Smooth muscle cell (in vitro differentiated cells): ENCODE data around the gene HMGXB4. TPM values are rescaled to one million over a fixed set of nuclear protein-coding genes. Genes with fewer than 3 reads are reported as not detected.

Source experiments
- DNase-seq: peaks from one replicate; lab custom pipeline; 2025; ENCODE audit not compliant: unreplicated experiment; lab: John Stamatoyannopoulos, UW
- H2AFZ ChIP-seq: fragments of 200-600 bp; sonication (generic); 2 replicates; pipeline ENCODE4 v1.6.0; 2016; ENCODE audit warnings: antibody characterized with exemption, low read depth, mild to moderate bottlenecking
- H3F3A ChIP-seq: fragments of 200-600 bp; sonication (generic); 2 replicates; pipeline ENCODE4 v1.6.0; 2017; ENCODE audit warnings: antibody characterized with exemption, low read depth
- H3K27ac ChIP-seq: fragments of 200-600 bp; sonication (generic); 2 replicates; pipeline ENCODE4 v1.5.1; 2016; ENCODE audit warnings: low read depth, mild to moderate bottlenecking
- H3K27me3 ChIP-seq: fragments of 200-600 bp; sonication (generic); 2 replicates; pipeline ENCODE4 v1.6.1; 2016; ENCODE audit warnings: low read depth, mild to moderate bottlenecking
- H3K36me3 ChIP-seq: fragments of 200-600 bp; sonication (generic); 2 replicates; pipeline ENCODE4 v1.5.1; 2016; ENCODE audit warnings: low read depth
- H3K4me1 ChIP-seq: fragments of 200-600 bp; sonication (generic); 2 replicates; pipeline ENCODE4 v1.5.1; 2016; ENCODE audit warnings: low read depth
- H3K4me2 ChIP-seq: fragments of 200-600 bp; sonication (generic); 2 replicates; pipeline ENCODE4 v1.6.0; 2016; ENCODE audit warnings: mild to moderate bottlenecking
- H3K4me3 ChIP-seq: fragments of 200-600 bp; sonication (generic); 2 replicates; pipeline ENCODE4 v1.5.1; 2016; ENCODE audit warnings: mild to moderate bottlenecking
- H3K79me2 ChIP-seq: fragments of 200-600 bp; sonication (generic); 2 replicates; pipeline ENCODE4 v1.6.0; 2016; ENCODE audit warnings: low read depth, mild to moderate bottlenecking
- H3K9ac ChIP-seq: fragments of 200-600 bp; sonication (generic); 2 replicates; pipeline ENCODE4 v1.6.0; 2016; ENCODE audit warnings: low read depth
- H3K9me3 ChIP-seq: fragments of 200-600 bp; sonication (generic); replicated peaks from 2 replicates; pipeline ENCODE4 v1.5.1; 2016; ENCODE audit warnings: low read depth
- H4K20me1 ChIP-seq: fragments of 200-600 bp; sonication (generic); 2 replicates; pipeline ENCODE4 v1.6.0; 2016; ENCODE audit warnings: low read depth
- CTCF ChIP-seq: fragments of 200-600 bp; sonication (generic); IDR thresholded peaks from 2 replicates; pipeline ENCODE4 v1.5.1; 2017; ENCODE audit warnings: borderline replicate concordance, mild to moderate bottlenecking, antibody characterized with exemption; ENCODE audit not compliant: insufficient read depth, poor library complexity, severe bottlenecking
- WGBS: methylation state at CpG from one replicate; pipeline ENCODE4 v1.1.7; 2016; ENCODE audit warnings: low lambda C conversion rate; 5-methylcytosine and 5-hydroxymethylcytosine counted together
- polyA plus RNA-seq: library from polyadenylated mRNA; unstranded; fragments of >200 nt; fragmentation: Nextera tagmentation; extraction: Ambion mirVana; gene quantifications from 2 replicates; pipeline ENCODE4 v1.2.1, GENCODE V29; 2016
- total RNA-seq: library from RNA; depleted of rRNA; stranded (reverse); fragments of >200 nt; gene quantifications from 2 replicates; pipeline ENCODE4 v1.2.3, GENCODE V29; 2014

The HMGXB4 gene
- total and polyA plus RNA-seq, 2 experiments from 2014 or later, result 28.2 to 34.1 TPM

- Histone ChIP-seq H3K4me2 (no peak overlapping the region), H3K27me3 (no peaks in the 10 kb centered on the region), H3K9me3 (no peaks in the 10 kb centered on the region), H3K4me1 (no peaks in the 10 kb centered on the region), H3F3A (no peaks in the 10 kb centered on the region), H3K9ac (no peak overlapping the region), H3K4me3 (no peak overlapping the region), H2AFZ (no peak overlapping the region), H3K27ac (no peak overlapping the region), H4K20me1 (peaks cover 44% of the 10 kb centered on the region), H3K36me3 (no peaks in the 10 kb centered on the region), H3K79me2 (no peaks in the 10 kb centered on the region)
- 92% methylated on average over 15 of the region's 15 CpGs for WGBS
- no peak for TF ChIP-seq CTCF
- no peak for DNase-seq
These were observed 65.6 kb downstream of the HMGXB4 start for GRCh38 chr22:35322893-35323292.

GRCh38 chr22:35323305-35323704, 66.0 kb downstream of the HMGXB4 start:
- H3K36me3 ChIP-seq, result no peaks in the 10 kb centered on the region

GRCh38 chr22:35324067-35324466, 66.8 kb downstream of the HMGXB4 start:
- Histone ChIP-seq H3K9ac (no peak overlapping the region), H3F3A (no peaks in the 10 kb centered on the region), H3K4me3 (no peak overlapping the region), H3K4me1 (no peaks in the 10 kb centered on the region), H2AFZ (no peak overlapping the region), H3K27me3 (no peaks in the 10 kb centered on the region), H3K27ac (no peak overlapping the region), H3K79me2 (no peaks in the 10 kb centered on the region), H4K20me1 (peaks cover 32% of the 10 kb centered on the region), H3K9me3 (no peaks in the 10 kb centered on the region), H3K4me2 (no peak overlapping the region), H3K36me3 (no peaks in the 10 kb centered on the region)
- no peak for TF ChIP-seq CTCF
- DNase-seq, result no peak
- 100% methylated on average over 5 of the region's 5 CpGs for WGBS

More at GRCh38 chr22:35323305-35323704, 66.0 kb downstream of the HMGXB4 start:
- Histone ChIP-seq H3K9ac (no peak overlapping the region), H3K79me2 (no peaks in the 10 kb centered on the region), H3K27ac (no peak overlapping the region), H2AFZ (no peak overlapping the region), H3K4me1 (no peaks in the 10 kb centered on the region), H3K4me3 (no peak overlapping the region), H3K9me3 (no peaks in the 10 kb centered on the region), H3F3A (no peaks in the 10 kb centered on the region), H3K27me3 (no peaks in the 10 kb centered on the region), H3K4me2 (no peak overlapping the region), H4K20me1 (peaks cover 40% of the 10 kb centered on the region)
- WGBS, result 95% methylated on average over 11 of the region's 11 CpGs
- TF ChIP-seq CTCF, result no peak
- no peak for DNase-seq

- no peaks in the 10 kb centered on the region for H3K36me3 ChIP-seq
These were observed 67.5 kb downstream of the HMGXB4 start for GRCh38 chr22:35324762-35325161.

More at GRCh38 chr22:35324762-35325161, 67.5 kb downstream of the HMGXB4 start:
- no peak overlapping the region for H3K4me3 ChIP-seq
- H3F3A ChIP-seq, result no peaks in the 10 kb centered on the region
- H2AFZ ChIP-seq, result no peak overlapping the region
- no peaks in the 10 kb centered on the region for H3K79me2 ChIP-seq
- no peaks in the 10 kb centered on the region for H3K27me3 ChIP-seq
- H3K9ac ChIP-seq, result no peak overlapping the region
- no peak for DNase-seq
- TF ChIP-seq CTCF, result no peak
- H3K9me3 ChIP-seq, result no peaks in the 10 kb centered on the region
- 95% methylated on average over 4 of the region's 4 CpGs for WGBS
- H3K27ac ChIP-seq, result no peak overlapping the region
- no peaks in the 10 kb centered on the region for H3K4me1 ChIP-seq
- H4K20me1 ChIP-seq, result peaks cover 25% of the 10 kb centered on the region
- H3K4me2 ChIP-seq, result no peak overlapping the region
